ENCODE results near the gene C20orf144. TPM values are rescaled to one million over a fixed set of nuclear protein-coding genes. Genes with fewer than 3 reads are reported as not detected.
"Not testable (repeated sequence)": the region's sequence is repeated elsewhere in the genome, so short reads cannot be mapped to it uniquely, and the experiment has no call there.

The C20orf144 gene
- total RNA-seq, 1 donor, result under 0.01 TPM

DNA sequence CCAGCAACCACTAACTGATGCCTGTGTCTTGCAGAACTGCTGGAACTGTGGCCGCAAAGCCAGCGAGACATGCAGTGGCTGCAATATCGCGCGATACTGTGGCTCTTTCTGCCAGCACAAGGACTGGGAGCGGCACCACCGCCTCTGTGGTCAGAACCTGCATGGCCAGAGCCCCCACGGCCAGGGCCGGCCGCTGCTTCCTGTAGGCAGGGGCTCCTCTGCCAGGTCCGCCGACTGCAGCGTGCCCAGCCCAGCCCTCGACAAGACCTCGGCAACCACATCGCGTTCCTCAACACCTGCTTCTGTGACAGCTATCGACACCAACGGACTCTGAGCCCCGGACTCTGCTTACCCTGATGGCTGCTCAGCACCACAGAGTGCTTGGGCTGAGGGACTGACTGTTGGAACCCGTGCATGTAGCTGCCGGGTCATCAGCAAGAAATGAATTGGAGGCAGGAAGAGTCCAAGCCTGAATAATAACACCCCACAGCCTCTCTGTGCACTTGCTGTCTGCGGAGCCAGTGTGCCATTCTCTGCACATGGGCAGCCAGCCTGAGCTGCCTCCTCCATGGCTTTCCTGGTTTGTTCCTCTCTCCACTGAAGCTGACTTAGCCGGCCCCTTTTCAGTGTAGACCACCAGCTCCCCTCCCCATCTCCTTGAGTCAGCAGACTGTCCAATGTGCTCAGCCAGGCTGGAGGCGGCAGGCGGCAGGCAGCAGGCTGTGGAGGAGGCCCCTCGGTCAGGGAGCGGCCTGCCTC is 17.6 kb upstream of the C20orf144 start:
- TF ChIP-seq, protein P1, sequence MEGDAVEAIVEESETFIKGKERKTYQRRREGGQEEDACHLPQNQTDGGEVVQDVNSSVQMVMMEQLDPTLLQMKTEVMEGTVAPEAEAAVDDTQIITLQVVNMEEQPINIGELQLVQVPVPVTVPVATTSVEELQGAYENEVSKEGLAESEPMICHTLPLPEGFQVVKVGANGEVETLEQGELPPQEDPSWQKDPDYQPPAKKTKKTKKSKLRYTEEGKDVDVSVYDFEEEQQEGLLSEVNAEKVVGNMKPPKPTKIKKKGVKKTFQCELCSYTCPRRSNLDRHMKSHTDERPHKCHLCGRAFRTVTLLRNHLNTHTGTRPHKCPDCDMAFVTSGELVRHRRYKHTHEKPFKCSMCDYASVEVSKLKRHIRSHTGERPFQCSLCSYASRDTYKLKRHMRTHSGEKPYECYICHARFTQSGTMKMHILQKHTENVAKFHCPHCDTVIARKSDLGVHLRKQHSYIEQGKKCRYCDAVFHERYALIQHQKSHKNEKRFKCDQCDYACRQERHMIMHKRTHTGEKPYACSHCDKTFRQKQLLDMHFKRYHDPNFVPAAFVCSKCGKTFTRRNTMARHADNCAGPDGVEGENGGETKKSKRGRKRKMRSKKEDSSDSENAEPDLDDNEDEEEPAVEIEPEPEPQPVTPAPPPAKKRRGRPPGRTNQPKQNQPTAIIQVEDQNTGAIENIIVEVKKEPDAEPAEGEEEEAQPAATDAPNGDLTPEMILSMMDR (IDR thresholded peaks at IDR 0.05; ENCODE audit: insufficient read depth, low read depth, low read length), result no peak
- H3K4me3 ChIP-seq (ENCODE audit: low read depth, low read length), result no peak overlapping the region
- DNase-seq (ENCODE audit: low read depth), result no peak

DNA sequence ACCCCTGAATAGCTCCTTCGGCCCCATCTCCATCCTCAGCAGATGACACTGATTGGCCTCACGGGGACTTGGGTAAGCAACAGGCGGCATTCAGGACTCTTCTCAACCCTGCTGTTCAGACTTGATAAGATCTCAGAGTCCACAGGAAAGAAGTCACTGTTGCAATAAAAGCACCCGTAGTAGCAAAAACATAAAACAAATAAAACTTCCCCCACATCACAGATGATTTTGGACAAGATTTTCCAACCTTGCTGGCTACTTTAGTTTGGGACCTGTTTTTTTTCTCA is 17.1 kb upstream of the C20orf144 start:
- H3K4me3 ChIP-seq (ENCODE audit: low read depth, low read length), result no peak overlapping the region
- TF ChIP-seq, protein P1 (IDR thresholded peaks at IDR 0.05; ENCODE audit: insufficient read depth, low read depth, low read length), result no peak
- DNase-seq (ENCODE audit: low read depth), result peak; percentile 55

DNA sequence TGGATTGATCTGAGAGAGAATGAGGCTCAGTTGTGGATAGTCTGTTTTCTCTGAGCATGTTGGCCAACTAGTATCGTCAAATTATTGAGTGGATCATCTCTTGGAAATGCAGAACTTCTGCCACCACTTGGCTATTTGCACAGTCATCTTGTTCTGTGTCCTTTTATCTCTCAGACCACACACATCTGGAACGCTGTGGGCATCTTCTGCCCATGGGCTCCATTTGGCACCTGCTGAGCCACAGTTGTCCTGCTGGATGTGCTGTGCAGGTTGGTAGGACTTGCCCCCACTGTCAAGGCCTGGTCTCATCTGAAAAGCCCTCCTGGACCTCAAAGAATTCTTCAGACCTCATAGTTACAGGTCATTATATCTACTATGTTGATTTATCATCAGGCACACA is 16.7 kb upstream of the C20orf144 start:
- no peak for DNase-seq (ENCODE audit: low read depth)
- no peak overlapping the region for H3K4me3 ChIP-seq (ENCODE audit: low read depth, low read length)
- TF ChIP-seq, protein P1 (IDR thresholded peaks at IDR 0.05; ENCODE audit: insufficient read depth, low read depth, low read length), result no peak

DNA sequence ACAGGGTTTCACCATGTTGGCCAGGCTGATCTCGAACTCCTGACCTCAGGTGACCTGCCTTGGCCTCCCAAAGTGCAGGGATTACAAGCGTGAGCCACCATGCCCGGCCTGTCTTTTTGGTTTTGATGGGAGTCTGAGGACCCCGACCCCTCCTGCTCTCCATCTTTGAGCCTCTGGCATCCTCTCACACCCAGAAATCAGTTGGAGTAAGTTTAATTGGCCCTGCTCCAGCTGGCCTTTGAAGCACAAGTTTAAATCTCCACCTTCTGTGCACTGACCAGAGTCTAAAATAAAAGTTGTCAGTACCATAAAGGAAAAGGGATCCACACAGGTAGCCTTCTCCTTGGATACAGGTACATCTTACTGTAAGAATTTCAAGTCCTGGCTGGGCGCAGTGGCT is 15.9 kb upstream of the C20orf144 start:
- no peak overlapping the region for H3K4me3 ChIP-seq (ENCODE audit: low read depth, low read length)
- no peak for DNase-seq (ENCODE audit: low read depth)
- TF ChIP-seq, protein P1 (IDR thresholded peaks at IDR 0.05; ENCODE audit: insufficient read depth, low read depth, low read length), result no peak

DNA sequence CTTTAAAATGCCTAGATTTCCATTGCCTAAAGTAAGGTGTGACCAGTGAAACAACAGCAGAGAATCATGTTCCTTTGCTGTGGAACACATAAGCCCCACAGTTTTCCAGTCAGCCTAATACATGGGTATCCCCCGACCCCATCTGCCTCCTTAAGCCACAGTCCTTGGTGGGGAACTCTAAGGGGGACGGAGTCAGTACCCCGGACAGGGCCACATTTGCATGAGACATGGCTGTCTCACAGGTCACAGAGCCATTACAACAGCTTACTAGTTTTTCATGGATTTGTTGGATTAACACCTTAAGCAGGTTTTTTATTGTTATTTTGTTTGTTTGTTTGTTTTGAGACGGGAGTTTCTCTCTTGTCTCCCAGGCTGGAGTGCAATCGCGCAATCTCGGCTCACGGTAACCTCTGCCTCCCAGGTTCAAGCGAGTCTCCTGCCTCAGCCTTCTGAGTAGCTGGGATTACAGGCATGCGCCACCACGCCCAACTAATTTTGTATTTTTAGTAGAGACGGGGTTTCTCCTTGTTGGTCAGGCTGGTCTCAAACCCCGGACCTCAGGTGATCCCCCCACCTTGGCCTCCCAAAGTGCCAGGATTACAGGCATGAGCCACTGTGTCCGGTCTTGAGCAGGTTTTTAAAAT is 15.0 kb upstream of the C20orf144 start:
- H3K4me3 ChIP-seq (ENCODE audit: low read depth, low read length); DNase-seq (ENCODE audit: low read depth): not testable (repeated sequence)

DNA sequence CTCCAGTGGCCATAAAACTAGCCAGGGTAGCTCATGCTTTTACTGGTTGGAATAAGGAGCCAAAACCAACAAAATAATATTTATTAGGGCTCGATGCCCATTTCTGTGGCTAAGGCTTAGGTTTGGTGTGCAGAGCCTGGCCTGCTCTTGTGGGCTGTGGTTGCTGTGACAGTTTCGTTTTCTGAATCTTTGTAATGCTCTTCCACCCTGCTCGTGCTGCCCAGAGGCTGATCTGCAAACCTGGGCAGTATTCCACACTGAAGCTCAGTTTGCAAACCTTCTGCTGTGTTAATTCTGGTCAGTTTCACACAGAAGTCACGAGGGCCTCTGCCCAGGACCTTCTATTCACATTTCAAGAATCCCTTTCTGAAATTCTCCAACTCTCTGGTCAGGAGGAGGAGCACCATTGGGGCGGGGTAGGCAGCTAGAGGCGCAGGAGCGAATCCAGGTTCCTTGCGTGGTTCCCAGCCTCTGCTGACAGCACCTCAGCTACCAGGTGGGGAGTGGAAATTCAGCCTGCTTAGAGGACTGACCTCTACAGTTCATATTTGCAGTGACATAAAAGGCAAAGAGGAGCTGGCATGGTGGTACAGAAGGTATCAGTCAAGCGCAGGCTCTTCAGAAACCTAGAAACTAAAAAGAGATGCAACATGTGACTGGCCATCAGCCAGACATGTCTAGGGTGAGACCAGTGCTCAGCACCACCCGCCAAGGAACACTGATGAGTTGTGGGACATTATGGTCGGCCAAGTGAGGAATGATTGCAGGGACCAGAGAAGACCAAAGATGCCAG is 14.3 kb upstream of the C20orf144 start:
- no peak for DNase-seq (ENCODE audit: low read depth)
- H3K4me3 ChIP-seq (ENCODE audit: low read depth, low read length), result no peak overlapping the region
- TF ChIP-seq, protein P1 (IDR thresholded peaks at IDR 0.05; ENCODE audit: insufficient read depth, low read depth, low read length), result no peak

DNA sequence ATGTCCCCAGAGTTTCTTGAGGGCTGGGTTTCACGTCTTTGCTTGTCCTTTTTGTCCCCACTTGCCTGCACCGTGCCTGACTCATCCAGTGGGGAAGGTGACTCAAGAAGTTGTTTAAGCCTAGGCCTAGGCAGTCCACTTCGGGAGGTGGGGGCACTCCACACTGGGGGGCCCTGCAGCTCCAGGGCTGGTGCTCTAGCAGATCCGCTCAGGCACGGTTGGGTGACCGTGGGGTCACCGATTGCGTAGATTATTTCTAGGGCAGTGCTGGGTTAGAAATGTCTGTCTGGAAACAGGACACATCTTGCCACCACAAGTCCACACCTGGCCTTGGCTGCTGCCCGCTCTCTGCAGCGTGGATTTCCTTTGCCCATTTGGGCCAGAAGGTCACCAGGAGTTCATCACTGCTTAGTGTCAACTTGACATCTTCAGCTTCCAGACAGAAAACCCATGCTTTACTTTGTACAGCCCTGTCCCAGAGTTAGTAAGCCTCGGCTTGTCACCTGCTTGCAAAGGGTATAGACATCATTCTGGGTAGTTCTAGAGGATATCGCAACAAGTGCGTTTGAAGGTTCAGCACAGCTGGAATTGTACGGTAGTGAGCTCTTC is 13.6 kb upstream of the C20orf144 start:
- TF ChIP-seq, protein P1 (IDR thresholded peaks at IDR 0.05; ENCODE audit: insufficient read depth, low read depth, low read length), result no peak
- no peak overlapping the region for H3K4me3 ChIP-seq (ENCODE audit: low read depth, low read length)
- peak; percentile 29 for DNase-seq (ENCODE audit: low read depth)
